Upper lobe of left lung (tissue), 6 donors: ENCODE measurements around the gene MYO15A. TPM values are rescaled to one million over a fixed set of nuclear protein-coding genes. Genes with fewer than 3 reads are reported as not detected.

ENCODE experiments used
- ATAC-seq, 2 donors: fragments of 200-7000 bp; cut with Tn5 transposase; one replicate each; pipeline ENCODE4 v1.9.1; 2022; ENCODE audit warnings: mild to moderate bottlenecking in 2 of 2, moderate library complexity in 2 of 2; ENCODE audit not compliant: low FRiP score in 2 of 2
- DNase-seq, 2 donors: peaks; one replicate each; pipeline ENCODE4 v3.0.0-alpha.2; 2019 to 2020
- H3K27ac ChIP-seq, 4 donors: fragments of 200-600 bp; sonication (generic); one replicate each; pipeline ENCODE4 v1.5.1; 2016 to 2019
- H3K27me3 ChIP-seq, 4 donors: fragments of 200-600 bp; sonication (generic); one replicate each; pipeline ENCODE4 v1.5.1; 2017 to 2019
- H3K36me3 ChIP-seq, 4 donors: fragments of 200-600 bp; sonication (generic); one replicate each; pipeline ENCODE4 v1.5.1; 2016 to 2019
- H3K4me1 ChIP-seq, 4 donors: fragments of 200-600 bp; sonication (generic); one replicate each; pipeline ENCODE4 v1.5.1; 2018 to 2019
- H3K4me3 ChIP-seq, 4 donors: fragments of 200-600 bp; sonication (generic); one replicate each; pipeline ENCODE4 v1.5.1; 2017 to 2019; ENCODE audit warnings: mild to moderate bottlenecking in 2 of 4, moderate library complexity in 1 of 4
- H3K9me3 ChIP-seq, 4 donors: fragments of 200-600 bp; sonication (generic); one replicate each; pipeline ENCODE4 v1.5.1; 2018 to 2019
- CTCF ChIP-seq, 6 experiments: fragments of 450-650 bp in 4 of 6; fragments of 200-600 bp in 2 of 6; sonication (generic) in 2 of 6; IDR thresholded peaks; one replicate each; pipeline ENCODE4 v1.5.1; 2016 to 2019; ENCODE audit warnings: antibody characterized with exemption in 6 of 6
- EP300 ChIP-seq, 4 donors: sonication (generic); formaldehyde crosslinking; IDR thresholded peaks; one replicate each; pipeline ENCODE4 v1.5.1; 2017; ENCODE audit warnings: antibody characterized with exemption in 4 of 4, control low read depth in 2 of 4
- POLR2A ChIP-seq, 4 donors: fragments of 450-650 bp; IDR thresholded peaks; one replicate each; pipeline ENCODE4 v1.5.1; 2016 to 2017; ENCODE audit warnings: antibody characterized with exemption in 4 of 4, mild to moderate bottlenecking in 2 of 4
- POLR2AphosphoS5 ChIP-seq, 2 donors: sonication (generic); formaldehyde crosslinking; IDR thresholded peaks; one replicate each; pipeline ENCODE4 v1.5.1; 2017; ENCODE audit warnings: antibody characterized with exemption in 2 of 2
- whole genome bisulfite sequencing, 2 donors: methylation state at CpG; one replicate each; pipeline ENCODE4 v1.1.5; 2017 to 2018; 5-methylcytosine and 5-hydroxymethylcytosine counted together
- total RNA-seq, 6 donors: library from RNA; depleted of rRNA in 4 of 6; stranded (reverse); fragments of >200 nt in 4 of 6; gene quantifications; one replicate each; pipeline versions ENCODE4 v1.1.0 to v1.2.1, GENCODE V29; 2016 to 2021
- donor health status: DM: no; HTN: no; CAD: no; lungs with moderate emphysema.
- donor health status: DM: no; HTN: yes; CAD: no; lungs with severe emphysema.

The MYO15A gene
- total RNA-seq, 6 donors from 2014 or later, result 2.0 to 9.4 (median 3.9) TPM

GRCh38 chr17:18119166-18119745 is 10.7 kb downstream of the MYO15A start:
- no peak overlapping the region for H3K4me3 ChIP-seq
- H3K27me3 ChIP-seq, result no peaks in the 10 kb centered on the region
- ATAC-seq, result no peak
- H3K9me3 ChIP-seq, result peaks cover 0 to 16% (median 5%) of the 10 kb centered on the region in 4 donors
- peak in 1 of 2 donors; percentile 81 for DNase-seq
- H3K27ac ChIP-seq, result no peak overlapping the region
- H3K4me1 ChIP-seq, result no peaks in the 10 kb centered on the region
- H3K36me3 ChIP-seq, result no peaks in the 10 kb centered on the region
- TF ChIP-seq CTCF (IDR thresholded peaks at IDR 0.05) (no peak), POLR2AphosphoS5 (IDR thresholded peaks at IDR 0.05) (no peak), EP300 (IDR thresholded peaks at IDR 0.05) (no peak), POLR2A (IDR thresholded peaks at IDR 0.05) (no peak)
- 96 to 99% methylated on average over 53 to 57 of the region's 57 CpGs for WGBS, 2 donors

- DNase-seq, result no peak
- H3K4me1 ChIP-seq, result no peaks in the 10 kb centered on the region
- no peak overlapping the region for H3K4me3 ChIP-seq
- no peak for ATAC-seq
- peaks cover 0 to 16% (median 5%) of the 10 kb centered on the region in 4 donors for H3K9me3 ChIP-seq
- H3K36me3 ChIP-seq, result no peaks in the 10 kb centered on the region
- no peaks in the 10 kb centered on the region for H3K27me3 ChIP-seq
- H3K27ac ChIP-seq, result no peak overlapping the region
- TF ChIP-seq EP300 (IDR thresholded peaks at IDR 0.05) (no peak), POLR2AphosphoS5 (IDR thresholded peaks at IDR 0.05) (no peak), CTCF (IDR thresholded peaks at IDR 0.05) (no peak), POLR2A (IDR thresholded peaks at IDR 0.05) (no peak)
- WGBS, 2 donors, result 96 to 97% methylated on average over 30 of the region's 30 CpGs
Measured at GRCh38 chr17:18119938-18120337, 11.4 kb downstream of the MYO15A start.

- Histone ChIP-seq H3K9me3 (peaks cover 0 to 16% (median 5%) of the 10 kb centered on the region in 4 donors), H3K27ac (no peak overlapping the region), H3K36me3 (no peaks in the 10 kb centered on the region), H3K4me1 (no peaks in the 10 kb centered on the region), H3K27me3 (no peaks in the 10 kb centered on the region), H3K4me3 (no peak overlapping the region)
- DNase-seq (peak in 1 of 2 donors; percentile 77), ATAC-seq (no peak)
- no peak for TF ChIP-seq CTCF (IDR thresholded peaks at IDR 0.05)
- no peak for TF ChIP-seq EP300 (IDR thresholded peaks at IDR 0.05)
- TF ChIP-seq POLR2A (IDR thresholded peaks at IDR 0.05), result no peak
- no peak for TF ChIP-seq POLR2AphosphoS5 (IDR thresholded peaks at IDR 0.05)
- WGBS, 2 donors, result 85 to 92% methylated on average over 48 to 67 of the region's 68 CpGs
Measured at GRCh38 chr17:18120461-18121017, 12.0 kb downstream of the MYO15A start.

- no peak for DNase-seq
- 91 to 93% methylated on average over 25 to 51 of the region's 54 CpGs for WGBS, 2 donors
- TF ChIP-seq POLR2A (IDR thresholded peaks at IDR 0.05) (no peak), EP300 (IDR thresholded peaks at IDR 0.05) (no peak), POLR2AphosphoS5 (IDR thresholded peaks at IDR 0.05) (no peak), CTCF (IDR thresholded peaks at IDR 0.05) (no peak)
Measured at GRCh38 chr17:18121144-18121910, 12.8 kb downstream of the MYO15A start.

More at GRCh38 chr17:18121144-18121910, 12.8 kb downstream of the MYO15A start:
- Histone ChIP-seq H3K4me3 (no peak overlapping the region), H3K36me3 (no peaks in the 10 kb centered on the region), H3K27me3 (no peaks in the 10 kb centered on the region), H3K4me1 (no peaks in the 10 kb centered on the region), H3K27ac (no peak overlapping the region), H3K9me3 (peaks cover 0 to 16% (median 5%) of the 10 kb centered on the region in 4 donors)
- no peak for ATAC-seq
